HCT116 (cell line): ENCODE results near the gene FTCD. TPM values are rescaled to one million over a fixed set of nuclear protein-coding genes. Genes with fewer than 3 reads are reported as not detected.

Source experiments
- ATAC-seq: fragments of 200-7000 bp; cut with Tn5 transposase; 2 replicates; pipeline ENCODE4 v1.9.1; 2020; ENCODE audit warnings: mild to moderate bottlenecking, moderate library complexity
- BruUV-seq: library from RNA; stranded (reverse); fragments of 400-500 nt; replicated peaks from 2 replicates; lab custom pipeline; 2021; lab: Mats Ljungman, UMichigan
- CTCF ChIA-PET: fragments of 300-600 bp; sonication (Branson Sonifier 250); formaldehyde crosslinking; loops from one replicate; lab custom pipeline; 2021; ENCODE audit warnings: antibody characterized with exemption; lab: Charles Lee
- POLR2A ChIA-PET: fragments of 300-600, 350-600 bp; sonication (Branson Sonifier 250); formaldehyde crosslinking; loops from one replicate; lab custom pipeline; 2021; ENCODE audit warnings: antibody characterized with exemption; lab: Charles Lee
- RAD21 ChIA-PET, 2 experiments: fragments of 300-600 bp; sonication (Branson Sonifier 250); formaldehyde crosslinking; loops; one replicate each; lab custom pipeline; 2023; ENCODE audit warnings: low total read pairs in 2 of 2; ENCODE audit not compliant: uncharacterized antibody in 2 of 2, unreplicated experiment in 2 of 2, low non-redundant PET in 1 of 2; lab: Charles Lee
- DNase-seq: peaks from one replicate; pipeline ENCODE4 v3.0.0-alpha.2; 2010; ENCODE audit warnings: low read depth, low spot score
- H2AFZ ChIP-seq: fragments of 200-600 bp; shearing (Covaris generic), sonication (generic); 2 replicates; pipeline ENCODE4 v1.6.1; 2017; ENCODE audit warnings: low read depth, mixed run types, mixed read lengths, antibody characterized with exemption, low read length; ENCODE audit not compliant: poor library complexity, severe bottlenecking
- H3K27ac ChIP-seq: 2 replicates; pipeline ENCODE4 v1.5.1; 2012; ENCODE audit warnings: low read depth, low read length
- H3K27me3 ChIP-seq: fragments of 200-600 bp; sonication (generic); 2 replicates; pipeline ENCODE4 v1.6.1; 2016; ENCODE audit warnings: mixed run types, low read length, mixed read lengths; ENCODE audit not compliant: insufficient read depth
- H3K36me3 ChIP-seq, 2 experiments: fragments of 200-500 bp in 1 of 2; fragments of 200-600 bp in 1 of 2; sonication (Bioruptor generic) in 1 of 2; sonication (generic) in 1 of 2; 2 replicates each; pipeline versions ENCODE4 v1.5.1 to v1.6.1; 2014 to 2016; ENCODE audit warnings: low read length in 2 of 2, inconsistent platforms in 1 of 2, mixed read lengths in 1 of 2, mixed run types in 1 of 2; ENCODE audit not compliant: insufficient read depth in 2 of 2, control insufficient read depth in 1 of 2
- H3K4me1 ChIP-seq, 2 experiments: fragments of 200-600 bp in 1 of 2; sonication (generic) in 1 of 2; 2 replicates each; pipeline versions ENCODE4 v1.5.1 to v1.6.1; 2012 to 2017; ENCODE audit warnings: low read length in 2 of 2, inconsistent platforms in 1 of 2, mild to moderate bottlenecking in 1 of 2, mixed read lengths in 1 of 2, mixed run types in 1 of 2, moderate library complexity in 1 of 2; ENCODE audit not compliant: insufficient read depth in 2 of 2, control insufficient read depth in 1 of 2
- H3K4me2 ChIP-seq: fragments of 200-600 bp; sonication (generic); 2 replicates; pipeline ENCODE4 v1.6.1; 2017; ENCODE audit warnings: mixed run types, low read length, mixed read lengths
- H3K4me3 ChIP-seq, 2 experiments: fragments of 200-600 bp in 1 of 2; sonication (generic) in 1 of 2; replicated peaks in 1 of 2; 2 replicates each; pipeline ENCODE4 v1.5.1; 2011 to 2016; ENCODE audit warnings: low read length in 2 of 2, control low read depth in 1 of 2, low read depth in 1 of 2, mild to moderate bottlenecking in 1 of 2, mixed read lengths in 1 of 2, mixed run types in 1 of 2
- H3K79me2 ChIP-seq: fragments of 200-600 bp; sonication (generic); 2 replicates; pipeline ENCODE4 v1.6.1; 2017; ENCODE audit warnings: mild to moderate bottlenecking, mixed run types, low read length, moderate library complexity, mixed read lengths; ENCODE audit not compliant: insufficient read depth
- H3K9ac ChIP-seq: fragments of 200-600 bp; sonication (generic); 2 replicates; pipeline ENCODE4 v1.6.1; 2016; ENCODE audit warnings: low read length, mixed read lengths
- H3K9me2 ChIP-seq: fragments of 200-600 bp; sonication (generic), shearing (Covaris generic); 2 replicates; pipeline ENCODE4 v1.6.1; 2017; ENCODE audit warnings: mixed run types, mild to moderate bottlenecking, moderate library complexity; ENCODE audit not compliant: insufficient read depth
- H3K9me3 ChIP-seq, 2 experiments: fragments of 200-500 bp in 1 of 2; fragments of 200-600 bp in 1 of 2; sonication (Bioruptor generic) in 1 of 2; sonication (generic) in 1 of 2; 2 replicates each; pipeline ENCODE4 v1.6.1; 2014 to 2017; ENCODE audit warnings: low read length in 2 of 2, mixed read lengths in 2 of 2, inconsistent platforms in 1 of 2, low read depth in 1 of 2, mild to moderate bottlenecking in 1 of 2, mixed run types in 1 of 2, moderate library complexity in 1 of 2; ENCODE audit not compliant: control insufficient read depth in 1 of 2, insufficient read depth in 1 of 2
- H4K20me1 ChIP-seq: fragments of 200-600 bp; sonication (generic), shearing (Covaris generic); 2 replicates; pipeline ENCODE4 v1.6.1; 2017; ENCODE audit warnings: mixed run types, mild to moderate bottlenecking, moderate library complexity; ENCODE audit not compliant: insufficient read depth
- CEBPB ChIP-seq: IDR thresholded peaks from 2 replicates; pipeline ENCODE4 v1.6.1; 2012; ENCODE audit warnings: low read depth
- EGR1 ChIP-seq: IDR thresholded peaks from 2 replicates; pipeline ENCODE4 v1.6.1; 2012; ENCODE audit warnings: low read depth
- EZH2 ChIP-seq: fragments of 200-600 bp; sonication (generic); IDR thresholded peaks from 2 replicates; pipeline ENCODE4 v1.6.1; 2017; ENCODE audit warnings: antibody characterized with exemption, mixed run types
- FOSL1 ChIP-seq: IDR thresholded peaks from 2 replicates; pipeline ENCODE4 v1.6.1; 2012; ENCODE audit warnings: low read depth
- JUND ChIP-seq: IDR thresholded peaks from 2 replicates; pipeline ENCODE4 v1.6.1; 2012
- RAD21 ChIP-seq: IDR thresholded peaks from 2 replicates; pipeline ENCODE4 v1.6.1; 2012; ENCODE audit warnings: low read depth, mild to moderate bottlenecking
- SRF ChIP-seq: IDR thresholded peaks from 2 replicates; pipeline ENCODE4 v1.6.1; 2012; ENCODE audit warnings: low read depth
- intact Hi-C: fragments of 100-400 bp; cut with micrococcal nuclease; formaldehyde crosslinking; loops from 2 replicates; pipeline ENCODE4 v1.10.0; 2022
- total RNA-seq: library from RNA; stranded (reverse); gene quantifications from one replicate; pipeline ENCODE4 v1.2.1, GENCODE V29; 2021; ENCODE audit not compliant: unreplicated experiment
- TF ChIP-seq, protein P1 (sequence below): IDR thresholded peaks from 2 replicates; pipeline ENCODE4 v1.6.1; 2012; ENCODE audit warnings: low read depth
- TF ChIP-seq, protein P2 (sequence below), 3 experiments: fragments of 200-600 bp in 1 of 3; sonication (generic) in 1 of 3; IDR thresholded peaks in 2 of 3; conservative IDR thresholded peaks in 1 of 3; 2 replicates each; pipeline ENCODE4 v1.5.1; 2012 to 2017; ENCODE audit warnings: low read depth in 2 of 3, low read length in 2 of 3, antibody characterized with exemption in 1 of 3, borderline replicate concordance in 1 of 3, control low read depth in 1 of 3, mild to moderate bottlenecking in 1 of 3, mixed read lengths in 1 of 3, mixed run types in 1 of 3, moderate library complexity in 1 of 3; ENCODE audit not compliant: insufficient read depth in 1 of 3
- TF ChIP-seq, protein P3 (sequence below): IDR thresholded peaks from 2 replicates; pipeline ENCODE4 v1.6.1; 2012

Gene FTCD
- total RNA-seq, 1 experiment from 2014 or later = 2.5 TPM

DNA sequence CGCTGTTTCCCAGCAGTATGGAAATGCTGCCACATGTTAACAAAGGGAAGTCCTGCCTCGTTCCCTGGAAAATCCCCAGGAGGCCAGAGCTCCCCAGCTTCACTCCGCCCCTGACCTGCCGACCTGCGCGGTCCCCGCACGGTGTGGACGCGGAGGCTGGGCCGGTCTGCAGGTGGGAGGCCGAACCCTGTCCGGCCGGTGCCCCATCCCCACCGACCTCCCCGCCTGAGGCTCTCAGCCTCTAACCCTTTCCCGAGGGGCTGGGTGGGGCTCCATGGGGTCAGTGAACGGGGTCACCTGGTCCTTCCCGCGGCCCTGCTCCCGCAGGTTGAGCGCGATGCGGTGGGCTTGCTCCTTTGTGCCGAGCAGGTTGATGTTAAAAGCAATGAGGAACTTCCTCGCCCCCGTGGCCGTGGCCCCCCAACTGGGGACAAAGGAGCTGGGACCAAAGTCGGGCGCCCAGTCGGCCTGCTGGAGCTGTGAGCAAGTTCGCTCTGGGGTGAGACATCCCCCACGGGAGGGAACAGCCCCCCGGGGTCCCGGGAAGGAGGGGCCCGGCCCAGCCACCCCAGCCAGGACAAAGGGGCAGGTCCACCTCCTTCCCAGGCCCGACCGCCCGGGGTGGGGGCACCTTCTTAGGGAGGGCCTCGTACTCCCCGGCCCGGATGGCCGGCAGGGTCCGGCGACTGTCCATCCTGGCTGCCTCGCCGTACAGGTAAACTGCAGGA lies 4.0 kb downstream of the FTCD start:
- Histone ChIP-seq H3K9me3 (no peaks in the 10 kb centered on the region), H3K9ac (no peak overlapping the region), H4K20me1 (no peaks in the 10 kb centered on the region), H3K9me2 (no peaks in the 10 kb centered on the region), H3K27ac (no peak overlapping the region), H3K27me3 (no peaks in the 10 kb centered on the region), H3K4me2 (no peak overlapping the region), H2AFZ (no peak overlapping the region), H3K36me3 (no peaks in the 10 kb centered on the region)
- no peak for ATAC-seq
- RAD21 ChIA-PET = no interaction called here
- DNase-seq = no peak
- CTCF ChIA-PET = no interaction called here
- TF ChIP-seq CEBPB = no peak
- TF ChIP-seq, protein P1, sequence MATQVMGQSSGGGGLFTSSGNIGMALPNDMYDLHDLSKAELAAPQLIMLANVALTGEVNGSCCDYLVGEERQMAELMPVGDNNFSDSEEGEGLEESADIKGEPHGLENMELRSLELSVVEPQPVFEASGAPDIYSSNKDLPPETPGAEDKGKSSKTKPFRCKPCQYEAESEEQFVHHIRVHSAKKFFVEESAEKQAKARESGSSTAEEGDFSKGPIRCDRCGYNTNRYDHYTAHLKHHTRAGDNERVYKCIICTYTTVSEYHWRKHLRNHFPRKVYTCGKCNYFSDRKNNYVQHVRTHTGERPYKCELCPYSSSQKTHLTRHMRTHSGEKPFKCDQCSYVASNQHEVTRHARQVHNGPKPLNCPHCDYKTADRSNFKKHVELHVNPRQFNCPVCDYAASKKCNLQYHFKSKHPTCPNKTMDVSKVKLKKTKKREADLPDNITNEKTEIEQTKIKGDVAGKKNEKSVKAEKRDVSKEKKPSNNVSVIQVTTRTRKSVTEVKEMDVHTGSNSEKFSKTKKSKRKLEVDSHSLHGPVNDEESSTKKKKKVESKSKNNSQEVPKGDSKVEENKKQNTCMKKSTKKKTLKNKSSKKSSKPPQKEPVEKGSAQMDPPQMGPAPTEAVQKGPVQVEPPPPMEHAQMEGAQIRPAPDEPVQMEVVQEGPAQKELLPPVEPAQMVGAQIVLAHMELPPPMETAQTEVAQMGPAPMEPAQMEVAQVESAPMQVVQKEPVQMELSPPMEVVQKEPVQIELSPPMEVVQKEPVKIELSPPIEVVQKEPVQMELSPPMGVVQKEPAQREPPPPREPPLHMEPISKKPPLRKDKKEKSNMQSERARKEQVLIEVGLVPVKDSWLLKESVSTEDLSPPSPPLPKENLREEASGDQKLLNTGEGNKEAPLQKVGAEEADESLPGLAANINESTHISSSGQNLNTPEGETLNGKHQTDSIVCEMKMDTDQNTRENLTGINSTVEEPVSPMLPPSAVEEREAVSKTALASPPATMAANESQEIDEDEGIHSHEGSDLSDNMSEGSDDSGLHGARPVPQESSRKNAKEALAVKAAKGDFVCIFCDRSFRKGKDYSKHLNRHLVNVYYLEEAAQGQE = no peak
- TF ChIP-seq RAD21 = no peak
- TF ChIP-seq SRF = no peak
- no peak for TF ChIP-seq FOSL1
- no peak for TF ChIP-seq EZH2
- no peak for TF ChIP-seq EGR1
- TF ChIP-seq, protein P2, sequence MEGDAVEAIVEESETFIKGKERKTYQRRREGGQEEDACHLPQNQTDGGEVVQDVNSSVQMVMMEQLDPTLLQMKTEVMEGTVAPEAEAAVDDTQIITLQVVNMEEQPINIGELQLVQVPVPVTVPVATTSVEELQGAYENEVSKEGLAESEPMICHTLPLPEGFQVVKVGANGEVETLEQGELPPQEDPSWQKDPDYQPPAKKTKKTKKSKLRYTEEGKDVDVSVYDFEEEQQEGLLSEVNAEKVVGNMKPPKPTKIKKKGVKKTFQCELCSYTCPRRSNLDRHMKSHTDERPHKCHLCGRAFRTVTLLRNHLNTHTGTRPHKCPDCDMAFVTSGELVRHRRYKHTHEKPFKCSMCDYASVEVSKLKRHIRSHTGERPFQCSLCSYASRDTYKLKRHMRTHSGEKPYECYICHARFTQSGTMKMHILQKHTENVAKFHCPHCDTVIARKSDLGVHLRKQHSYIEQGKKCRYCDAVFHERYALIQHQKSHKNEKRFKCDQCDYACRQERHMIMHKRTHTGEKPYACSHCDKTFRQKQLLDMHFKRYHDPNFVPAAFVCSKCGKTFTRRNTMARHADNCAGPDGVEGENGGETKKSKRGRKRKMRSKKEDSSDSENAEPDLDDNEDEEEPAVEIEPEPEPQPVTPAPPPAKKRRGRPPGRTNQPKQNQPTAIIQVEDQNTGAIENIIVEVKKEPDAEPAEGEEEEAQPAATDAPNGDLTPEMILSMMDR (IDR thresholded peaks at IDR 0.05 in 2 of 3, conservative IDR thresholded peaks at IDR 0.05 in 1 of 3; ENCODE audit: borderline replicate concordance in 1 of 3, insufficient read depth in 1 of 3, low read depth in 2 of 3, low read length in 2 of 3) = no peak
- TF ChIP-seq JUND = no peak
- TF ChIP-seq, protein P3, sequence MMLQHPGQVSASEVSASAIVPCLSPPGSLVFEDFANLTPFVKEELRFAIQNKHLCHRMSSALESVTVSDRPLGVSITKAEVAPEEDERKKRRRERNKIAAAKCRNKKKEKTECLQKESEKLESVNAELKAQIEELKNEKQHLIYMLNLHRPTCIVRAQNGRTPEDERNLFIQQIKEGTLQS = no peak
- TF ChIP-seq, all 23 proteins: peak for 0
- BruUV-seq = no TSS peak
- Histone ChIP-seq H3K4me1 (peaks cover 7 to 16% of the 10 kb centered on the region in 2 experiments; a peak in 3 of 4 replicates), H3K4me3 (no peak overlapping the region), H3K79me2 (no peaks in the 10 kb centered on the region)
- intact Hi-C loops = no loop called here
- POLR2A ChIA-PET = no interaction called here
